PC-3 (cell line): ENCODE data around the gene FBN3. TPM values are rescaled to one million over a fixed set of nuclear protein-coding genes. Genes with fewer than 3 reads are reported as not detected.

Source experiments
- ATAC-seq: fragments of 200-7000 bp; cut with Tn5 transposase; 2 replicates; pipeline ENCODE4 v1.9.1; 2020; ENCODE audit warnings: mild to moderate bottlenecking, moderate library complexity
- BruUV-seq: library from RNA; stranded (reverse); fragments of 400-500 nt; replicated peaks from 2 replicates; lab custom pipeline; 2021; lab: Mats Ljungman, UMichigan
- CTCF ChIA-PET: fragments of 300-600 bp; sonication (Branson Sonifier 250); formaldehyde crosslinking; loops from one replicate; lab custom pipeline; 2022; ENCODE audit warnings: antibody characterized with exemption; lab: Charles Lee
- POLR2A ChIA-PET: fragments of 300-600 bp; sonication (Branson Sonifier 250); formaldehyde crosslinking; loops from one replicate; lab custom pipeline; 2022; ENCODE audit warnings: antibody characterized with exemption; ENCODE audit not compliant: unreplicated experiment; lab: Charles Lee
- DNase-seq: peaks from one replicate; pipeline ENCODE4 v3.0.0-alpha.2; 2015
- H2AFZ ChIP-seq: fragments of 300-600 bp; sonication (generic); 2 replicates; pipeline ENCODE4 v1.6.0; 2016; ENCODE audit warnings: antibody characterized with exemption, low read length
- H3F3A ChIP-seq: fragments of 300-600 bp; sonication (generic); one replicate; pipeline ENCODE4 v1.6.0; 2017; ENCODE audit warnings: antibody characterized with exemption, low read length, control low read depth, mild to moderate bottlenecking; ENCODE audit not compliant: unreplicated experiment
- H3K27ac ChIP-seq: fragments of 300-600 bp; sonication (generic); 2 replicates; pipeline ENCODE4 v1.5.1; 2016; ENCODE audit warnings: mild to moderate bottlenecking, low read length
- H3K27me3 ChIP-seq: fragments of 300-600 bp; sonication (generic); 2 replicates; pipeline ENCODE4 v1.6.1; 2016; ENCODE audit warnings: low read length, mixed read lengths
- H3K36me3 ChIP-seq: fragments of 300-600 bp; sonication (generic); 2 replicates; pipeline ENCODE4 v1.6.1; 2016; ENCODE audit warnings: low read depth, mixed run types, low read length, mixed read lengths
- H3K4me1 ChIP-seq: fragments of 300-600 bp; sonication (generic); 2 replicates; pipeline ENCODE4 v1.5.1; 2016; ENCODE audit warnings: low read length; ENCODE audit not compliant: insufficient read depth
- H3K4me2 ChIP-seq: fragments of 300-600 bp; sonication (generic); 2 replicates; pipeline ENCODE4 v1.6.0; 2016; ENCODE audit warnings: low read length
- H3K4me3 ChIP-seq: fragments of 300-600 bp; sonication (generic); 2 replicates; pipeline ENCODE4 v1.5.1; 2016; ENCODE audit warnings: mild to moderate bottlenecking, low read length, mixed read lengths
- H3K79me2 ChIP-seq: fragments of 300-600 bp; sonication (generic); 2 replicates; pipeline ENCODE4 v1.6.1; 2017; ENCODE audit warnings: low read length, mixed read lengths
- H3K9ac ChIP-seq: fragments of 300-600 bp; sonication (generic); 2 replicates; pipeline ENCODE4 v1.6.0; 2016; ENCODE audit warnings: mild to moderate bottlenecking, low read length
- H3K9me2 ChIP-seq: fragments of 300-600 bp; sonication (generic); replicated peaks from 2 replicates; pipeline ENCODE4 v1.6.1; 2016; ENCODE audit warnings: mixed run types, low read length, mixed read lengths
- H3K9me3 ChIP-seq: fragments of 300-600 bp; sonication (generic); 2 replicates; pipeline ENCODE4 v1.6.1; 2016; ENCODE audit warnings: low read length, mixed read lengths
- H4K20me1 ChIP-seq: fragments of 300-600 bp; sonication (generic); 2 replicates; pipeline ENCODE4 v1.6.1; 2016; ENCODE audit warnings: low read length, mixed read lengths
- EZH2 ChIP-seq: fragments of 300-600 bp; sonication (generic); IDR thresholded peaks from one replicate; pipeline ENCODE4 v1.6.1; 2017; ENCODE audit warnings: antibody characterized with exemption, mild to moderate bottlenecking, low read length; ENCODE audit not compliant: unreplicated experiment
- EZH2phosphoT487 ChIP-seq: fragments of 300-600 bp; sonication (generic); IDR thresholded peaks from 2 replicates; pipeline ENCODE4 v1.6.1; 2018; ENCODE audit warnings: mild to moderate bottlenecking, antibody characterized with exemption, low read length, borderline replicate concordance
- intact Hi-C: fragments of 100-400 bp; cut with micrococcal nuclease; formaldehyde crosslinking; loops from 2 replicates; pipeline ENCODE4 v1.9.0; 2023
- total RNA-seq: library from RNA; depleted of rRNA; stranded (reverse); fragments of >200 nt; gene quantifications from 2 replicates; pipeline ENCODE4 v1.2.3, GENCODE V29; 2014
- TF ChIP-seq, protein P1 (sequence below): fragments of 300-600 bp; sonication (generic); conservative IDR thresholded peaks from 2 replicates; pipeline ENCODE4 v1.5.1; 2017; ENCODE audit warnings: antibody characterized with exemption, low read depth, mild to moderate bottlenecking, low read length

The FBN3 gene
- total RNA-seq, 1 experiment from 2014 or later = under 0.01 TPM

DNA sequence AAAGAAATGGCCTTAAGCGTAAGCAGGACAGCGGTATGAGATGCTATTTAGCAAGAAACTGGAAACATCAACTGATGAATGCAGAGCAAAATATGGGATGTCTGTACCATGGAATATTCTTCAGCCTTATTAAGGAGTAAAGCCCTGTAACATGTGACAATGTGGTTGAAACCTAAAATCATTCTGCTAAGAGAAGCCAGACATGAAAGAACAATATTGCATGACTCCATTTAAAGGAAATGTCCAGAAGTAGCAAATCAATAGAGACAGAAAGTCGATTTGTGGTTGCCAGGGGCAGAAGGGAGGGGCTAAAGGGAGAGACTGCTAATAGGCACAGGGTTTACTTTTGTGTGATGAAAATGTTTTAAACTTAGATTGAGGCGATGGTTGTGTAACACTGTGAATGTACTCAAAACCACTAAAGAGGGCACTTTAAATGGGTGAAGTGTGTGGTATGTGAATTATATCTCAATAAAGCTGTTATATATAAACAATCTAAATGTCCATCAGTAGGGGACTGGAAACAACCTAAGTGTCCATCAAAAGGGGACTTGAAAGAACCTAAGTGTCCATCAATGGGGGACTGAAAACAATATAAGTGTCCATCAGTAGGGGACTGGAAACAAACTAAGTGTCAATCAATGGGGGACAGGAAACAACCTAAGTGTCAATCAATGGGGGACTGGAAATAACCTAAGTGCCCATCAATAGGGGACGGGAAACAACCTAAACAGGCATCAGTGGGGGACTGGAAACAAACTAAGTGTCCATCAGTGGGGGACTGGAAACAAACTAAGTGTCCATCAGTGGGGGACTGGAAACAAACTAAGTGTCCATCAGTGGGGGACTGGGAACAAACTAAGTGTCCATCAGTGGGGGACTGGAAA is 51.5 kb downstream of the FBN3 start:
- no peak for TF ChIP-seq EZH2
- TF ChIP-seq, protein P1, sequence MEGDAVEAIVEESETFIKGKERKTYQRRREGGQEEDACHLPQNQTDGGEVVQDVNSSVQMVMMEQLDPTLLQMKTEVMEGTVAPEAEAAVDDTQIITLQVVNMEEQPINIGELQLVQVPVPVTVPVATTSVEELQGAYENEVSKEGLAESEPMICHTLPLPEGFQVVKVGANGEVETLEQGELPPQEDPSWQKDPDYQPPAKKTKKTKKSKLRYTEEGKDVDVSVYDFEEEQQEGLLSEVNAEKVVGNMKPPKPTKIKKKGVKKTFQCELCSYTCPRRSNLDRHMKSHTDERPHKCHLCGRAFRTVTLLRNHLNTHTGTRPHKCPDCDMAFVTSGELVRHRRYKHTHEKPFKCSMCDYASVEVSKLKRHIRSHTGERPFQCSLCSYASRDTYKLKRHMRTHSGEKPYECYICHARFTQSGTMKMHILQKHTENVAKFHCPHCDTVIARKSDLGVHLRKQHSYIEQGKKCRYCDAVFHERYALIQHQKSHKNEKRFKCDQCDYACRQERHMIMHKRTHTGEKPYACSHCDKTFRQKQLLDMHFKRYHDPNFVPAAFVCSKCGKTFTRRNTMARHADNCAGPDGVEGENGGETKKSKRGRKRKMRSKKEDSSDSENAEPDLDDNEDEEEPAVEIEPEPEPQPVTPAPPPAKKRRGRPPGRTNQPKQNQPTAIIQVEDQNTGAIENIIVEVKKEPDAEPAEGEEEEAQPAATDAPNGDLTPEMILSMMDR = no peak
- TF ChIP-seq EZH2phosphoT487 = no peak
- intact Hi-C loops = no loop called here
- Histone ChIP-seq H3F3A (no peaks in the 10 kb centered on the region), H3K4me3 (no peak overlapping the region), H3K79me2 (no peaks in the 10 kb centered on the region), H3K9ac (no peak overlapping the region), H3K27ac (no peak overlapping the region), H3K4me2 (no peak overlapping the region), H3K36me3 (no peaks in the 10 kb centered on the region), H3K27me3 (no peaks in the 10 kb centered on the region), H2AFZ (no peak overlapping the region), H4K20me1 (no peaks in the 10 kb centered on the region), H3K9me3 (peaks cover 9% of the 10 kb centered on the region), H3K9me2 (no peaks in the 10 kb centered on the region), H3K4me1 (no peaks in the 10 kb centered on the region)
- DNase-seq (no peak), ATAC-seq (no peak)
- POLR2A ChIA-PET = no interaction called here
- CTCF ChIA-PET = no interaction called here
- BruUV-seq = no TSS peak

DNA sequence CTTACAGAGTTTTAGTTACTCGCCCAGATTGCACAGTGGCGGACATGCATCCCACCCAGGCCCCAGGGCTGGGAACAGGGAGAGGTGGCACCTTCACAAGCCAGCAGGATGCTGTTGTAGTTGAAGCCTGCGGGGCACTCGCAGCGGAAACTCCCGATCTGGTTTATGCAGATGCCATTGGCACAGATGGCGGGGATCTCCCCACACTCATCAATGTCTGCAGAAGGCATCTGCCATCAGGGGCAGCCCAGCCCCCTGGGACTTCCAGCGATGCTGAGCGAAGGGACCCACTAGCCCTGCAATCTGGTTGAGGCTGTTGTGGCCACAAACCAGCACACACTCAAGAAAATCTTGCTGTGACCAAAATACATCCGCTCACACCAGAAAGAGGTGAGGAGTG is 52.2 kb downstream of the FBN3 start:
- CTCF ChIA-PET = no interaction called here
- POLR2A ChIA-PET = no interaction called here
- no peak overlapping the region for H2AFZ ChIP-seq

More for the DNA sequence above, 52.2 kb downstream of the FBN3 start:
- Histone ChIP-seq H3K27me3 (no peaks in the 10 kb centered on the region), H3K4me2 (no peak overlapping the region), H3K9me3 (peaks cover 9% of the 10 kb centered on the region), H3K9me2 (no peaks in the 10 kb centered on the region), H3K4me1 (no peaks in the 10 kb centered on the region), H3K4me3 (no peak overlapping the region), H3K79me2 (no peaks in the 10 kb centered on the region), H3K9ac (no peak overlapping the region), H3F3A (no peaks in the 10 kb centered on the region), H4K20me1 (no peaks in the 10 kb centered on the region), H3K36me3 (no peaks in the 10 kb centered on the region), H3K27ac (no peak overlapping the region)
- TF ChIP-seq EZH2phosphoT487 (no peak), EZH2 (no peak)
- TF ChIP-seq, protein P1 = no peak
- DNase-seq (no peak), ATAC-seq (no peak)
- intact Hi-C loops = no loop called here
- no TSS peak for BruUV-seq
